SK-N-SH treated with all-trans-retinoic acid at 6 μM for 48 hours (cell line): ENCODE results near the gene PASK.

ENCODE experiments used
- ATAC-seq: fragments of 200-7000 bp; cut with Tn5 transposase; 3 replicates; pipeline ENCODE4 v1.9.1; 2020; ENCODE audit warnings: mild to moderate bottlenecking, moderate library complexity
- BACH2 ChIP-seq: fragments of 250-450 bp; sonication (Bioruptor Pico); IDR thresholded peaks from 2 replicates; pipeline ENCODE4 v1.9.0; 2021; ENCODE audit warnings: mild to moderate bottlenecking, borderline replicate concordance
- CSDC2 ChIP-seq: fragments of 250-450 bp; sonication (Bioruptor Pico); IDR thresholded peaks from 2 replicates; pipeline ENCODE4 v1.5.0; 2020; ENCODE audit warnings: mild to moderate bottlenecking, moderate library complexity
- ESRRG ChIP-seq: fragments of 250-450 bp; sonication (Bioruptor Pico); IDR thresholded peaks from 2 replicates; pipeline ENCODE4 v1.6.1; 2021; ENCODE audit warnings: mild to moderate bottlenecking
- GLIS3 ChIP-seq: fragments of 250-450 bp; sonication (Bioruptor Pico); IDR thresholded peaks from 2 replicates; pipeline ENCODE4 v1.5.0; 2020; ENCODE audit warnings: mild to moderate bottlenecking, moderate library complexity
- PPARA ChIP-seq: fragments of 250-450 bp; sonication (Bioruptor Pico); IDR thresholded peaks from 2 replicates; pipeline ENCODE4 v1.5.0; 2020; ENCODE audit warnings: mild to moderate bottlenecking, borderline replicate concordance
- RARB ChIP-seq: fragments of 250-450 bp; sonication (Bioruptor Pico); IDR thresholded peaks from 2 replicates; pipeline ENCODE4 v1.8.0; 2021; ENCODE audit warnings: mild to moderate bottlenecking, moderate library complexity
- SNAI2 ChIP-seq: fragments of 250-450 bp; sonication (Bioruptor Pico); IDR thresholded peaks from 2 replicates; pipeline ENCODE4 v1.5.0; 2020; ENCODE audit warnings: mild to moderate bottlenecking, moderate library complexity
- TCF4 ChIP-seq: fragments of 250-450 bp; sonication (Bioruptor Pico); IDR thresholded peaks from 2 replicates; pipeline ENCODE4 v1.8.0; 2021; ENCODE audit warnings: mild to moderate bottlenecking, moderate library complexity, borderline replicate concordance
- TOX ChIP-seq: fragments of 250-450 bp; sonication (Bioruptor Pico); IDR thresholded peaks from 2 replicates; pipeline ENCODE4 v1.8.0; 2021; ENCODE audit warnings: mild to moderate bottlenecking, moderate library complexity, borderline replicate concordance
- ZFP3 ChIP-seq: fragments of 250-450 bp; sonication (Bioruptor Pico); IDR thresholded peaks from 2 replicates; pipeline ENCODE4 v1.5.0; 2020; ENCODE audit warnings: mild to moderate bottlenecking, moderate library complexity
- ZNF565 ChIP-seq: fragments of 450-650 bp; formaldehyde crosslinking; conservative IDR thresholded peaks from 2 replicates; pipeline ENCODE4 v1.5.0; 2020; ENCODE audit warnings: low read depth, mild to moderate bottlenecking, moderate library complexity
- ZNF8 ChIP-seq: fragments of 450-650 bp; formaldehyde crosslinking; IDR thresholded peaks from 2 replicates; pipeline ENCODE4 v1.5.0; 2020; ENCODE audit warnings: mild to moderate bottlenecking, moderate library complexity
- TF ChIP-seq, protein P1 (sequence below): fragments of 250-450 bp; sonication (Bioruptor Pico); IDR thresholded peaks from 2 replicates; pipeline ENCODE4 v1.5.1; 2020; ENCODE audit warnings: low read depth, mild to moderate bottlenecking, moderate library complexity
- TF ChIP-seq, protein P2 (sequence below): fragments of 250-450 bp; sonication (Bioruptor Pico); IDR thresholded peaks from 2 replicates; pipeline ENCODE4 v1.5.0; 2020; ENCODE audit warnings: mild to moderate bottlenecking, moderate library complexity
- TF ChIP-seq, protein P3 (sequence below): fragments of 250-450 bp; sonication (Bioruptor Pico); IDR thresholded peaks from 2 replicates; pipeline ENCODE4 v1.8.0; 2021; ENCODE audit warnings: low read depth, mild to moderate bottlenecking, moderate library complexity, borderline replicate concordance

The PASK gene

DNA sequence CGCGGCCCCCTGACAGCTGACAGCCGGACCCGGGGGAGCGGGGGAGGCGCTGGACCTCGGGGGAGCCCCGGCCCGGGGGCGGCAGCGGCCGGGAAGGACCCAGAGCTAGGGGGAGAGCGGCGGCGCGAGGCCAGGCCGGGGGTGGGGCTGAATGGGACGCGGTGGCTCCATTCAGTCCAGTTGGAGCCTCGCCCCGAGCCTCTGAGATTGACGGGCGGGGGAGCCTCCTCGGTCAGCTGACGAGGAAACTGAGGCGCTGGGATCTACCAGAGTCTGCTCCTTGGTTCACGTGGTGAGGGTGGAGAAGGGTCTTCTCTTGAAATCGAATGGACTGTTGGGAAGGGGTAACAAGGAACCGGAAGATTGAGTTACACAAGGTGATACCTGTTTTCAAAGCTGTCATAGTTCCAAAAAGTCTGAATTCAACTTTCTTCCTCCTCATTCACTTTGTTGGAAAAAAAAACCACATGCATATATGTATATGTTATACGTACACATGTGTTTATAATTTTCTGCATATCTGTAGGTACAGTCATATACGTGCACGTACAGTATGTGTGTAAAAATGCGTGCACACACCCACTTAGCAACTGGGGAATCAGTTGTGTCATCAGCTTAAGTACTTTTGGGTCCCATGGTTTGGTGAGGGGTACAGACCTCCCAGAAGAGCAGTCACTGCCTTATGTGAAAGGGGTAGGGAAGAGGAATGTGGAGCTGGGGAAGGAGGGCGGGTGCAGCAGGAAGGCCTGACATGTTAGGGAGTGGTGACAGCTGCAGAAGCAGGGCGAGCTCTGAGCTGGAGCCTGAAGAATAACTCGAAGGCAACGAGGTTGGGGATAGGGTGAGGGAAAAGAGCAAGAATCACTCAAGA is 1.6 kb upstream of the PASK start (continued):
- TF ChIP-seq, protein P1, sequence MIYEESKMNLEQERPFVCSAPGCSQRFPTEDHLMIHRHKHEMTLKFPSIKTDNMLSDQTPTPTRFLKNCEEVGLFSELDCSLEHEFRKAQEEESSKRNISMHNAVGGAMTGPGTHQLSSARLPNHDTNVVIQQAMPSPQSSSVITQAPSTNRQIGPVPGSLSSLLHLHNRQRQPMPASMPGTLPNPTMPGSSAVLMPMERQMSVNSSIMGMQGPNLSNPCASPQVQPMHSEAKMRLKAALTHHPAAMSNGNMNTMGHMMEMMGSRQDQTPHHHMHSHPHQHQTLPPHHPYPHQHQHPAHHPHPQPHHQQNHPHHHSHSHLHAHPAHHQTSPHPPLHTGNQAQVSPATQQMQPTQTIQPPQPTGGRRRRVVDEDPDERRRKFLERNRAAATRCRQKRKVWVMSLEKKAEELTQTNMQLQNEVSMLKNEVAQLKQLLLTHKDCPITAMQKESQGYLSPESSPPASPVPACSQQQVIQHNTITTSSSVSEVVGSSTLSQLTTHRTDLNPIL = no peak
- TF ChIP-seq RARB (CRISPR knock-in tag) = no peak

DNA sequence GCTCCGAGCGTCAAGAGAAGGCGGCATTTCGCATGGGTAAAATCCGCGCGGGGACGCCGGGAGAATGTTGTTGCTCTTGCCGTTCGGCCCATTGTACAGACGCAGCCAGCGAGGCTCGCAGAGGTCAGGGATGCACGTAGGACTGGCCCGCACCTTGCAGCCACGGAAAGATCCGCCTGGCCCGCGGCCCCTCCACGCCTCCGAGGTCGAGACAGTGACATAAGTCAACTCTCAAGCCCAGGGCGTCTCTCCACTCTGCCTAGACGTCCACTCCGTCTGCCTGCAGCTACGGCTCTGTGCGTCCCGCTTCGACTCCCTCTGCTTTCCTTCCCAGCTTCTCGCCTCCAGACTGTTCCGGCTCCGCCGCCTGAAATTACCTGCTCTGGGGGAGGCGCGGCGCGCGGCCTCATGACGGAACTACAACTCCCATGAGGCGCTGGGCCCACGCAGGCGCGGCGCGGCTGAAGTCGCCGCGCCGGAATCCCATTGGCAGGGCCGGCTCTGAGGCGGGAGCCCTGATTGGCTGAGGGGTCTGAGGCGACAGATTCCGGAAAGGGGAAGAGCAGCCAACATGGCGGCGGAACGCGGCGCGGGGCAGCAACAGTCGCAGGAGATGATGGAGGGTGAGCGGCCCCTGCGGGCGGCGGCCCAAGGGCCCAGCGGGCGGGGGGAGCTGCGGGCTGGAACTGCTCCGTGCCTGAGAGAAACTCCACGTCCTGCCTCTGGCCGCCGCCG is 820 bp upstream of the PASK start, which contains the start of gene PPP1R7:
Gene PPP1R7 (plus strand): TSS at position 543 of the 735 bp plus-strand sequence. CDS start 29 bp downstream, at position 572.
- TF ChIP-seq RARB (CRISPR knock-in tag) = no peak
- TF ChIP-seq ZFP3 (CRISPR knock-in tag) = no peak
- TF ChIP-seq CSDC2 (CRISPR knock-in tag) = 0 out of 2 replicates have a peak, but pooled peaks have one; percentile 8
- TF ChIP-seq, protein P2, sequence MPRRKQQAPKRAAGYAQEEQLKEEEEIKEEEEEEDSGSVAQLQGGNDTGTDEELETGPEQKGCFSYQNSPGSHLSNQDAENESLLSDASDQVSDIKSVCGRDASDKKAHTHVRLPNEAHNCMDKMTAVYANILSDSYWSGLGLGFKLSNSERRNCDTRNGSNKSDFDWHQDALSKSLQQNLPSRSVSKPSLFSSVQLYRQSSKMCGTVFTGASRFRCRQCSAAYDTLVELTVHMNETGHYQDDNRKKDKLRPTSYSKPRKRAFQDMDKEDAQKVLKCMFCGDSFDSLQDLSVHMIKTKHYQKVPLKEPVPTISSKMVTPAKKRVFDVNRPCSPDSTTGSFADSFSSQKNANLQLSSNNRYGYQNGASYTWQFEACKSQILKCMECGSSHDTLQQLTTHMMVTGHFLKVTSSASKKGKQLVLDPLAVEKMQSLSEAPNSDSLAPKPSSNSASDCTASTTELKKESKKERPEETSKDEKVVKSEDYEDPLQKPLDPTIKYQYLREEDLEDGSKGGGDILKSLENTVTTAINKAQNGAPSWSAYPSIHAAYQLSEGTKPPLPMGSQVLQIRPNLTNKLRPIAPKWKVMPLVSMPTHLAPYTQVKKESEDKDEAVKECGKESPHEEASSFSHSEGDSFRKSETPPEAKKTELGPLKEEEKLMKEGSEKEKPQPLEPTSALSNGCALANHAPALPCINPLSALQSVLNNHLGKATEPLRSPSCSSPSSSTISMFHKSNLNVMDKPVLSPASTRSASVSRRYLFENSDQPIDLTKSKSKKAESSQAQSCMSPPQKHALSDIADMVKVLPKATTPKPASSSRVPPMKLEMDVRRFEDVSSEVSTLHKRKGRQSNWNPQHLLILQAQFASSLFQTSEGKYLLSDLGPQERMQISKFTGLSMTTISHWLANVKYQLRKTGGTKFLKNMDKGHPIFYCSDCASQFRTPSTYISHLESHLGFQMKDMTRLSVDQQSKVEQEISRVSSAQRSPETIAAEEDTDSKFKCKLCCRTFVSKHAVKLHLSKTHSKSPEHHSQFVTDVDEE (CRISPR knock-in tag) = no peak
- TF ChIP-seq, all 23 proteins: peak for 1
- ATAC-seq = peak; percentile 92

GRCh38 chr2:241149675-241149924 is 328 bp upstream of the PASK start:
- ATAC-seq = peak; percentile 53
- no peak for TF ChIP-seq SNAI2 (CRISPR knock-in tag)
- TF ChIP-seq ZNF8 (CRISPR knock-in tag) = no peak
- TF ChIP-seq, protein P2 (CRISPR knock-in tag) = no peak
- TF ChIP-seq ZNF565 (CRISPR knock-in tag) = no peak
- TF ChIP-seq TCF4 (CRISPR knock-in tag) = no peak
- TF ChIP-seq GLIS3 = no peak

- ATAC-seq = no peak
- TF ChIP-seq ZNF565 (CRISPR knock-in tag) (no peak), RARB (CRISPR knock-in tag) (no peak), BACH2 (CRISPR knock-in tag) (no peak), TOX (CRISPR knock-in tag) (no peak), PPARA (CRISPR knock-in tag) (no peak), CSDC2 (CRISPR knock-in tag) (no peak), GLIS3 (no peak), ESRRG (no peak)
- TF ChIP-seq, protein P2 (CRISPR knock-in tag) = no peak
- TF ChIP-seq, protein P3, sequence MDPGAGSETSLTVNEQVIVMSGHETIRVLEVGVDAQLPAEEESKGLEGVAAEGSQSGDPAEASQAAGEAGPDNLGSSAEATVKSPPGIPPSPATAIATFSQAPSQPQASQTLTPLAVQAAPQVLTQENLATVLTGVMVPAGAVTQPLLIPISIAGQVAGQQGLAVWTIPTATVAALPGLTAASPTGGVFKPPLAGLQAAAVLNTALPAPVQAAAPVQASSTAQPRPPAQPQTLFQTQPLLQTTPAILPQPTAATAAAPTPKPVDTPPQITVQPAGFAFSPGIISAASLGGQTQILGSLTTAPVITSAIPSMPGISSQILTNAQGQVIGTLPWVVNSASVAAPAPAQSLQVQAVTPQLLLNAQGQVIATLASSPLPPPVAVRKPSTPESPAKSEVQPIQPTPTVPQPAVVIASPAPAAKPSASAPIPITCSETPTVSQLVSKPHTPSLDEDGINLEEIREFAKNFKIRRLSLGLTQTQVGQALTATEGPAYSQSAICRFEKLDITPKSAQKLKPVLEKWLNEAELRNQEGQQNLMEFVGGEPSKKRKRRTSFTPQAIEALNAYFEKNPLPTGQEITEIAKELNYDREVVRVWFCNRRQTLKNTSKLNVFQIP (CRISPR knock-in tag) = no peak
These were observed 1.0 kb downstream of the PASK start for GRCh38 chr2:241148239-241148638.
